GM21786 (cell line): ENCODE data around the gene DCP1B.

Experiments used
- ATAC-seq: cut with Tn5 transposase; IDR thresholded peaks from one replicate; pipeline ENCODE4 v1.9.1; 2021; ENCODE audit not compliant: unreplicated experiment

Gene DCP1B

GRCh38 chr12:1920971-1921370 lies 83.3 kb downstream of the DCP1B start:
- ATAC-seq, result no peak

DNA sequence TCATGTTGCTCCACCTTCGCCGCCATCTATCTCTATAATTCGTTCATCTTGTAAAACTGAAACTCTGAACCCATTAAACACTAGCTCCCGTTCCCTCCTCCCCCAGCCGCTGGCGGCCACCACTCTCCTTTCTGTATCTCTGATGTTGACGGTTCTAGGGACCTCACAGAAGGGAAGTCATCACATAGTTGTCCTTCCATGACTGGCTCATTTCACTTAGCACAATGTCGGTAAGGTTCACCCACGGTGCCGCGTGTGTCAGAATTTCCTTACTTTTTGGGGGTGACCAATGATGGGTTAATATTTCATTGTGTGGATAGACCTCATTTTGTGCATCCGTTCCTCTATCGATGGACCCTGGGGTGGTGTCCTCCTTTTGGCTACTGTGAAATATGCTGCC lies 83.8 kb downstream of the DCP1B start:
- ATAC-seq, result no peak

GRCh38 chr12:1919763-1920162 lies 84.5 kb downstream of the DCP1B start:
- no peak for ATAC-seq

DNA sequence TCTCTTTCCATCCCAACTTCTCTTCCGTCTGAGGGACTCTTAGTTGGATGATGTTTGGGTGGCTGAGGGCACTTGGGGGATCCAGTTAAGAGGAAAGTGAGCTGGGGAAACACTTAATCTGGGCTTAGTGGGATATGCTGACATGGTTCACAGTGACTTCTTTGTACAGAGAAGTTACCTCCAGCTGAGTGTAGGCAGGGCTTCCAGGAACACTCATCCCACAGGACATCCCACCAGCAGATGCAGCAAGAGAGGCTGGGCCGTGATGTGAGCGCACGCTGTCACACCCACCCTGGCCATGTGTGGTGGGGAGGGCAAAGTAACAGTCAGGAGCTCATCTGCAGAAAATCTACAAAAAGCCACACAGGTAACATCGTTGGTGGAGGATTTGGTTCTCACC lies 85.0 kb downstream of the DCP1B start:
- ATAC-seq, result no peak

- no peak for ATAC-seq
Measured at GRCh38 chr12:1918884-1919236, 85.4 kb downstream of the DCP1B start.

- no peak for ATAC-seq
Measured at GRCh38 chr12:1918081-1918883, 86.0 kb downstream of the DCP1B start, which contains the start of gene CACNA2D4. CACNA2D4 (minus strand) TSS chr12:1918652; CDS start chr12:1918473, 179 bp downstream.

GRCh38 chr12:1917172-1918070 lies 86.8 kb downstream of the DCP1B start:
- no peak for ATAC-seq

- ATAC-seq, result no peak
Measured at GRCh38 chr12:1916371-1917171, 87.7 kb downstream of the DCP1B start.

GRCh38 chr12:1915082-1915968 lies 88.9 kb downstream of the DCP1B start:
- ATAC-seq, result no peak

DNA sequence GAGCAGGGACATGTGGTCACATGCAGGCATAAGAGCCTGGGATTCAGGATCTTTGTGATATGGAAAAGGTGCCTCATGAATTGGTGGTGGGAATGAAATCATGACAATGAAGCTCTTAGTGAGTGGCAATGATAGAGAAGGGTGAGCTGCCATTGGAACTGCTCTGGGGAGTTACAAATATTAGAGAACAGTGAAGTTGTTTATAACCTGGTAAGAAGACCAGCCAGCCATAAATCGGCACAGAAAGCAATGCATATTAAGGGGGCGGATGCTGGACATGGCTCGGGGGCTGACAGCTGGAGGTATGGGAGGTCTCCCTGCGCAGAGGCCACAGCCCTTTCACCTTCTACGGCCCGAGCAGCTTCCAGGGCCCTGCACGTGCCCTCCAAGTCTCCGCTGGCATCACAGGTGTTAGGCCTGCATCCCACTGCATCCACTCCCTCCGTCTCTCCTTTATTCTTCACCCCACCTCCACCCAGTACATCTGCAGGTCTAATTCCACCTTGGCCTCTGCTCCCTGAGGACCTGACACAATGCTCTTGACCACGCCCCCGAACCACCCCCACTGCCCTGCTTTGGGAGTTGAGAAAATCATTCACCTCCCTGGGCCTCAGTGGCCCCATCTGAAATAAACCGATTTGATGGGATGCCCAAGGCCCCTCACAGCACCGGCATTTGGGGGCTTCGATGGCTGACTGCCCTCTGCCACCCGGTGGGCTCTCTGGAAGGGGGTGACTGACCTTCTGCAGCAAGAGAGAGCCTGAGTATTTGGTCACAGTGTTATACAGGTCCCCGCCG lies 89.9 kb downstream of the DCP1B start:
- ATAC-seq, result no peak

GRCh38 chr12:1913377-1914113 lies 90.7 kb downstream of the DCP1B start:
- no peak for ATAC-seq

- ATAC-seq, result no peak
Measured at GRCh38 chr12:1912580-1913376, 91.5 kb downstream of the DCP1B start.

- ATAC-seq, result no peak
Measured at GRCh38 chr12:1911598-1912575, 92.4 kb downstream of the DCP1B start.

GRCh38 chr12:1910468-1910867 lies 93.8 kb downstream of the DCP1B start:
- no peak for ATAC-seq

DNA sequence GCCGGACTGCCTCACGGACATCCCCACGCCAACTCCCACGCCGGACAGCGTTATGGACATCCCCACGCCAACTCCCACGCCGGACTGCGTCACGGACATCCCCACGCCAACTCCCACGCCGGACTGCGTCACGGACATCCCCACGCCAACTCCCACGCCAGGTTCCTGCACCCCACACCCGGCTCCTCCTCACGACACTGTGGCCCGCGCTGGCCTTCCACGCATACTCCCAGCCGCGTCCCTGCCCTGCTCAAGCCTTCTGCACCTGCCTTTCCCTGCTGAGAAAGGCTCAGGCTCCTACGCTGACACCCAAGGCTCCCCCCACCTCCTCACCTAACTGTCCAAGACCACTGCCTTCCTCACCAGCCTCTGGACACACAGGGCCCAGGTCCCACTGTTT lies 95.5 kb downstream of the DCP1B start:
- no peak for ATAC-seq

- ATAC-seq, result no peak
Measured at GRCh38 chr12:1907652-1908611, 96.3 kb downstream of the DCP1B start.
